Peyer's patch (tissue), 4 donors: ENCODE measurements around the gene MAP1B. TPM values are rescaled to one million over a fixed set of nuclear protein-coding genes. Genes with fewer than 3 reads are reported as not detected.

Source experiments
- DNase-seq, 3 donors: peaks; one replicate each; pipeline ENCODE4 v3.0.0-alpha.2; 2017 to 2019
- H3K27ac ChIP-seq, 4 donors: fragments of 200-600 bp; sonication (generic); one replicate each; pipeline ENCODE4 v1.5.1; 2016 to 2019
- H3K27me3 ChIP-seq, 2 donors: fragments of 200-600 bp; sonication (generic); one replicate each; pipeline ENCODE4 v1.5.1; 2019
- H3K36me3 ChIP-seq, 3 donors: fragments of 200-600 bp; sonication (generic); one replicate each; pipeline ENCODE4 v1.5.1; 2016 to 2019
- H3K4me1 ChIP-seq, 4 donors: fragments of 200-600 bp; sonication (generic); one replicate each; pipeline ENCODE4 v1.5.1; 2016 to 2019
- H3K4me3 ChIP-seq, 4 donors: fragments of 200-600 bp; sonication (generic); 1 replicate in 3 of 4; 2 replicates in 1 of 4; pipeline ENCODE4 v1.5.1; 2016 to 2019; ENCODE audit warnings: mild to moderate bottlenecking in 1 of 4
- H3K9me3 ChIP-seq, 4 donors: fragments of 200-600 bp; sonication (generic); one replicate each; pipeline ENCODE4 v1.5.1; 2016 to 2019; ENCODE audit warnings: mild to moderate bottlenecking in 1 of 4
- CTCF ChIP-seq, 6 experiments: fragments of 450-650 bp in 4 of 6; fragments of 200-600 bp in 2 of 6; sonication (generic) in 1 of 6; IDR thresholded peaks; one replicate each; pipeline ENCODE4 v1.5.1; 2017 to 2019; ENCODE audit warnings: antibody characterized with exemption in 6 of 6, mild to moderate bottlenecking in 3 of 6, moderate library complexity in 1 of 6
- POLR2A ChIP-seq, 2 donors: fragments of 450-650 bp; IDR thresholded peaks; one replicate each; pipeline ENCODE4 v1.5.1; 2017; ENCODE audit warnings: antibody characterized with exemption in 2 of 2, mild to moderate bottlenecking in 2 of 2, moderate library complexity in 2 of 2
- total RNA-seq, 4 donors: library from RNA; depleted of rRNA; stranded (reverse); fragments of >200 nt; gene quantifications; one replicate each; pipeline ENCODE4 v1.1.0, GENCODE V29; 2016

Gene MAP1B
- total RNA-seq, 4 donors from 2014 or later, result 16.3 to 38.0 (median 25.7) TPM

DNA sequence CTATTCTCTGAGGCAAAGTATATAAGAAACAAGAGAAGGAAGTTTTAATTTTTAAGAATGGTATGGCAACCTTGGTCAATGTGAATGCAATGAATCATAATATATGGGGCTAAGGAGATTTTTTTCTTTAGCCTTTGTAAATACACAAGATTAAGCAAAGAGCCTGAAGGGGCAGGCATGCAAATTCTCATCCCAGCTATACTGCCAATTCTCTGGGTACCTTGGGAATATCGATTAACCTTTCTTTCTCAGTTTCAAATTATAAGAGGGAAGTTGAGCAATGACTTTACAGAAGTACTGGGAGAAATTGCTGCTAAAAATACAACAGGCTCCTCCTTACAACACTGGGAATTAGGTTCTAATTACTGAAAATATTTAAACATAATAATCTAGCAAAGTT is 115.2 kb downstream of the MAP1B start:
- DNase-seq, result no peak

DNA sequence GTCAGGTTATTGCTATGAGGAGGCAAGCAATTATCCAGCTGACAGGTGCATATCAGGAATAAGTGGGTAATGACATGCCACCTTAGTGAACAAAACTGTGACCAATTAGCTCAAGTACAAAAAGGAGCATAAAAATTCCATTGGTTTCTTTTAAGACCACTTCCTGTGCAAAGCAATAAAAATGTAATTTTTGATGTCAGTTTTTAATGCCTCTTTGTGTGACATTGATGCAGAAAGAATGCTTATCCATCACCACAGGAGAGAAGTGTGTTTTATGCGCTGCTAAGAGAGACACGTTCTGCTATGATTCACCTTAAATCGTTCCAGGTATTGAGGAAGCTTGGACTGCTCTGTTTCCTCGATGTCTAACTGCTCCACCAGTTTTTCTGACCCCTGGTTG is 116.1 kb downstream of the MAP1B start:
- no peak for DNase-seq
- H3K36me3 ChIP-seq, result peaks cover 0 to 71% (median 0%) of the 10 kb centered on the region in 3 donors
- H3K4me3 ChIP-seq, result no peak overlapping the region
- no peak for TF ChIP-seq POLR2A (IDR thresholded peaks at IDR 0.05)
- TF ChIP-seq CTCF (IDR thresholded peaks at IDR 0.05), result no peak
- H3K27me3 ChIP-seq, result no peaks in the 10 kb centered on the region
- no peak overlapping the region for H3K27ac ChIP-seq
- no peaks in the 10 kb centered on the region for H3K9me3 ChIP-seq
- H3K4me1 ChIP-seq, result no peaks in the 10 kb centered on the region

More for the DNA sequence above, 115.2 kb downstream of the MAP1B start:
- H3K4me3 ChIP-seq, result no peak overlapping the region
- H3K36me3 ChIP-seq, result peaks cover 0 to 71% (median 0%) of the 10 kb centered on the region in 3 donors
- TF ChIP-seq CTCF (IDR thresholded peaks at IDR 0.05) (no peak), POLR2A (IDR thresholded peaks at IDR 0.05) (no peak)
- H3K27ac ChIP-seq, result no peak overlapping the region
- H3K27me3 ChIP-seq, result no peaks in the 10 kb centered on the region
- no peaks in the 10 kb centered on the region for H3K9me3 ChIP-seq
- no peaks in the 10 kb centered on the region for H3K4me1 ChIP-seq

DNA sequence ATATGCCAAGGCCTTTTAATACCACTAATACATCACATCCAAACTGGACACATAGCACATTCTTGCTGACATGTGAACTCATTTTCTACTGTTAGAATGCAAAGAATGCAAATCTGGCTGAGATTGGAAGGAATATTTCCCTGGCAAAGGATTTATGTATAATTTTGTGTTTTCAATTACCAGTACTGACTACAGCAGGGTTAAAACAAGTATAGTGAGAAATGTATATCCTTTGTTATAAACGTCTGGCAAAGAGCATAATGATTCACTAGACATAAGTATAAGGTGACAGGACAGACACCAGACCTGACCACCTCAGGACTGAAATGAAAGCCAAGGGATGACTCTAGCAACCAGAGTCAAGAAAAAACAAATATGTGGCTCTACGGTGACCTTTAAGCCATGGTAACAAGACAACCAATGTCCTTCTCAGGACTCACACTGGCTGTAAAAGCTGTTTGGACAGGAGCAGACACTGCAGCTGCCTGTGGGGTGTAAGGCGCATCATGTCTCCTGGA is 117.7 kb downstream of the MAP1B start:
- H3K4me1 ChIP-seq, result no peaks in the 10 kb centered on the region
- no peaks in the 10 kb centered on the region for H3K27me3 ChIP-seq
- no peak overlapping the region for H3K27ac ChIP-seq
- TF ChIP-seq CTCF (IDR thresholded peaks at IDR 0.05), result no peak
- TF ChIP-seq POLR2A (IDR thresholded peaks at IDR 0.05), result no peak
- no peak overlapping the region for H3K4me3 ChIP-seq
- DNase-seq, result no peak
- H3K9me3 ChIP-seq, result no peaks in the 10 kb centered on the region
- peaks cover 0 to 56% (median 0%) of the 10 kb centered on the region in 3 donors for H3K36me3 ChIP-seq

DNA sequence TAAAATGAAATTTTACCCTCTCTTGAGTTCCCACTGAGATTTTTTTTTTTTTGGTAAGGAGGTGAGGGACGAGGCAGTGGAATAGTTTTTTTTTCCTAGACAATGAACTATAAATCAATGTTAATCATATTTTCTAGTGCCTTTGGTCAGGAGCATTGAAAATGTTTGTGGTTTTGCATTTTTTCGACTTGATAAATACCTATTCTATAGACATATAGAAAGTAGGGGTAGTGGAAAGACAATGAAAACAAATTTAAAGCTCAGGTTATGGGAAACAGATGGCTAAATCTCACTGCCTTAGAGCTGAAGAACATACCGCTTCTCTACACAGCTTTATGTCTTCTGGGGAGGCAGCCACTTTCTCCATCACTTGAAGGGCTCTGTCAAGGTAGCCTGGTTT is 118.5 kb downstream of the MAP1B start:
- Histone ChIP-seq H3K4me1 (no peaks in the 10 kb centered on the region), H3K9me3 (no peaks in the 10 kb centered on the region), H3K36me3 (peaks cover 0 to 48% (median 0%) of the 10 kb centered on the region in 3 donors), H3K4me3 (no peak overlapping the region), H3K27ac (no peak overlapping the region), H3K27me3 (no peaks in the 10 kb centered on the region)
- no peak for TF ChIP-seq CTCF (IDR thresholded peaks at IDR 0.05)
- no peak for TF ChIP-seq POLR2A (IDR thresholded peaks at IDR 0.05)
- DNase-seq, result no peak

- TF ChIP-seq POLR2A (IDR thresholded peaks at IDR 0.05) (no peak), CTCF (IDR thresholded peaks at IDR 0.05) (no peak)
- Histone ChIP-seq H3K27ac (no peak overlapping the region), H3K27me3 (no peaks in the 10 kb centered on the region), H3K4me3 (no peak overlapping the region), H3K36me3 (peaks cover 0 to 39% (median 0%) of the 10 kb centered on the region in 3 donors), H3K4me1 (no peaks in the 10 kb centered on the region), H3K9me3 (no peaks in the 10 kb centered on the region)
- DNase-seq, result no peak
Observed at GRCh38 chr5:72226950-72227349, 119.7 kb downstream of the MAP1B start.

DNA sequence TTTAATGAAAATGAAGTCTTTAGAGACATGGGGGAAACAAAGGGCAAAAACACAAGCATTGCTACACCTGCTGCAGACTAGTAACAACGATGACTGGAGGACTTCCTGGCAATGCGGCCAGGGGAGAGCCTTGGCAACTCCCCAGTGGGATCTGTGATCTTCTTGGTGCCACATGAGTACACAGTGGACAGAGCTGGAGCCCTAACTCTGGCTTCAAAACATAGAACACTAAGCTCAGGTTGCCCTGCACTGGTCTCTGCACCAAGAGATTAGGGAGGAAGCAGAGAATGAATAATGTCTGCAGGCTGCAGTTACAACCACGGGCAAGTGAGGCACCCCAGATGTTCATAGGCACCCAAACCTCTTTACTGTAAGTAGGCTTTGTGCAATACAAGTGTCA is 121.7 kb downstream of the MAP1B start:
- H3K4me3 ChIP-seq, result no peak overlapping the region
- TF ChIP-seq CTCF (IDR thresholded peaks at IDR 0.05), result no peak
- TF ChIP-seq POLR2A (IDR thresholded peaks at IDR 0.05), result no peak
- H3K36me3 ChIP-seq, result peaks cover 0 to 22% (median 0%) of the 10 kb centered on the region in 3 donors
- H3K9me3 ChIP-seq, result no peaks in the 10 kb centered on the region
- H3K27me3 ChIP-seq, result no peaks in the 10 kb centered on the region
- H3K27ac ChIP-seq, result no peak overlapping the region
- H3K4me1 ChIP-seq, result no peaks in the 10 kb centered on the region
- DNase-seq, result no peak
